Esophagus muscularis mucosa (tissue), 4 donors: ENCODE measurements around the gene PLEKHM3.

ENCODE experiments used
- CTCF ChIP-seq, 3 experiments: fragments of 200-600 bp in 2 of 3; fragments of 450-650 bp in 1 of 3; sonication (generic) in 2 of 3; IDR thresholded peaks; one replicate each; pipeline ENCODE4 v1.5.1; 2017 to 2019; ENCODE audit warnings: antibody characterized with exemption in 3 of 3, mild to moderate bottlenecking in 2 of 3, moderate library complexity in 1 of 3
- EP300 ChIP-seq: sonication (generic); formaldehyde crosslinking; IDR thresholded peaks from one replicate; pipeline ENCODE4 v1.6.1; 2017; ENCODE audit warnings: antibody characterized with exemption
- POLR2AphosphoS5 ChIP-seq, 2 donors: sonication (generic); formaldehyde crosslinking; IDR thresholded peaks; one replicate each; pipeline ENCODE4 v1.6.1; 2017; ENCODE audit warnings: antibody characterized with exemption in 2 of 2

- TF ChIP-seq CTCF (IDR thresholded peaks at IDR 0.05), result no peak
- no peak for TF ChIP-seq EP300
- TF ChIP-seq POLR2AphosphoS5 (IDR thresholded peaks at IDR 0.05), result no peak
Measured at GRCh38 chr2:207967121-207967520, 58.2 kb downstream of the PLEKHM3 start.
